Activated CD4-positive, alpha-beta T cell treated with anti-CD3 and anti-CD28 coated beads, Interleukin-10, Interleukin-2, amounts not matched to agents 100 ng/mL and 50 ng/mL, durations not matched to agents 16 hours and 8 hours (primary cell): ENCODE measurements around the gene RBM17.
"Not testable (repeated sequence)": the region's sequence is repeated elsewhere in the genome, so short reads cannot be mapped to it uniquely, and the experiment has no call there.

ENCODE experiments used
- DNase-seq: peaks from one replicate; pipeline ENCODE4 v3.0.0-alpha.2; 2020

Gene RBM17

DNA sequence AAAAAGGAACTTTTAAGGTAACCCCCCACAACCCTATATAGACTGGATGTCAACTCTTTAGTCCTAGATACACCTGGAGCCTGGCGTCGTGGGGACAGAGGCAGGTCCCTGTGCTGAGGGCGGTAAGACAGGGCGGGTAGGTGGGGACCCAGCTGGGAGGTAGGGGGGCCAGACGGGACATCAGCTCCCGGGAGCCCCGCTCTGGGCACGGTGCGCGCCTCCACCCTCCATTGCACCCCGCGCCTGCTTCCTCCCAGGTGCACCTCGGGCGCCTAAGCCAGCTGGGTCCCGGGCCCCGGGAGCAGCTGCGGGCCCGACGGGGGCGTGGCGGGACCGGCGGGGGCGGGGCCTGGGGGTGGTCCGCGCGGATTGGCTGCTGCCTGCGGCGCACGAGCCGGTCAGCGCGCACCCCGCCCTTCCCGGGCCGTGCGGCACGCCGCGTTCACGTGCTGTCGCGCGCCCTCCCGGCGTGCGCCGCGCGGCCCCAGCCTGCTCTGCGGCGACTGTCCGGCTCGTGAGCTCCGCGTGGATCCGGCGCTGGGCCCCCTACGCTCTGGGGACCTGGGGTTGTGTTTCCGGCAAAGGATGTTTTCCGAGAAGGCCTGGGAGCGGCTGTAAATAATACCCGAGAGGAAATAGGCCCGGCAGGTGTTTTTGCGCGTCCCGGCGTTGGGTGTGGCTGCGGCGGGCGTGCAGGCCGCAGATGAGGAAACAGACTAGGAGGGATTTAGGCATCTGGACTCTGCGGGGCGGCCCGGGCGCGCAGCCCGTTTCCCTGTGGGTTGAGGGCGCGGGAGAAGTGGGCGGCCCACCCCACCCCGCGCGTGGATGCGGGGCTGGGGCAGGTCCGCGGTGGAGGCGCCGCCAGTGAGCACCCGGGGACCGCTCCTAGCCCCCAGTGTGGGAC is 74.8 kb downstream of the RBM17 start:
- DNase-seq: peak; percentile 95

DNA sequence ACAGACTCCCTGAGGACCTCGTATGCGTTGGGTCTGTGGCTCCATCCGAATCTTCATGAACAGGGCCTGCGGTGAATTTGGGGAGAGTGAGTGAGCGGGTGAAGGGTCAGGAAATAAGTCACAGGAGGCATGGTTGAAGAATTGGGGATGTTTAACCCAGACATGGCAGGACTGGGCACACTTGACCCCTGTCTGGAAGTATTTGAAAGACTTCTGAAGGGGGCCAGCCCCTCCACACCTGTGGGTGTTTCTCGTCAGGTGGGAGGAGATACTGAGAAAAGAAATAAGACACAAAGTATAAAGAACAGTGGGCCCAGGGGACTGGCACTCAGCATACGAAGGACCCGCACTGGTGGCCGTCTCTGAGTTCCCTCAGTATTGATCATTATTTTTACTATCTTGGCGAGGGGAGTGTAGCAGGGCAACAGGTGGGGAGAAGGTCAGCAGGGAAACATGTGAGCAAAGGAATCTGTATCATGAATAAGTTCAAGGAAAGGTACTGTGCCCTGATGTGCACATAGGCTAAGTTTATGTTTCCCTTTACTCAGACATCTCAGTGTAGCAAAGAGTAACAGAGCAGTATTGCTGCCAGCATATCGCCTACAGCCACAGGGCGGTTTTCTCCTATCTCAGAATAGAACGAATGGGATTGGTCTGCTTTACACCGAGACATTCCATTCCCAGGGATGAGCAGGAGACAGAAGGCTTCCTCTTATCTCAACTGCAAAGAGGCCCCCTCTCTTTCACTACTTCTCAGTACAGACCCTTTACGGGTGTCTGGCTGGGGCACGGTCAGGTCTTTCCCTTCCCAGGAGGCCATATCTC is 75.6 kb downstream of the RBM17 start:
- no peak for DNase-seq

DNA sequence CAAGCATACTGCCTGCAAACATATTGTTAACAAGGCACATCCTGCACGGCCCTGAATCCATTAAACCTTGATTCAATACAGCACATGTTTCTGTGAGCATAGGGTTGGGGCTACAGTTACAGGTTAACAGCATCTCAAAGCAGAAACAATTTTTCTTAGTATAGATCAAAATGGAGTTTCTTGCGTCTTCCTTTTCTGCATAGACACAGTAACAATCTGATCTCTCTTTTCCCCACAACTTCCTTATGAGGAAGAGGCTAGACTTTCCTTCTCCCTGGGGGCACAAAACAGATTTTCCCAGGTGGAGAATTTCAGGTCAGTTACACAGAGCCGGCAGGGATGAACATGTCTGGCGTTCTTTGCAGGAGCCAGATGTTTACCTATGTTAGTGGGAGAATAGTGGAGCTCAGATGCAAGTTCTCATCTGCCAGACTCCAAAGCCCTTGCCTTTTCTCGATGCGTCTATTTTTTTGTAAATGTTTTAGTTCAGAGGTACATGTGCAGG is 76.4 kb downstream of the RBM17 start:
- no peak for DNase-seq

DNA sequence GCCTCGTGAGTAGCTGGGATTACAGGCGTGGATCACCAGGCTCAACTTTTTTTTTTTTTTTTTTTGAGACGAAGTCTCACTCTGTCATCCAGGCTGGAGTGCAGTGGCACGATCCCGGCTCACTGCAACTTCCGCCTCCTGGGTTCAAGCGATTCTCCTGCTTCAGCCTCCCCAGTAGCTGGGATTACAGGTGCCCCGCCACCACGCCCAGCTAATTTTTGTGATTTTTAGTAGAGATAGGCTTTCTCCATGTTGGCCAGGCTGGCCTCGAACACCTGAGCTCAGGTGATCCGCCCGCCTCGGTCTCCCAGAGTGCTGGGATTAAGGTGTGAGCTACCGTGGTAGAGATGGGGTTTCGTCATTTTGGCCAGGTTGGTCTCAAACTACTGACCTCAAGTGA is 77.1 kb downstream of the RBM17 start:
- not testable (repeated sequence) for DNase-seq
